SU-DHL-6 (cell line): ENCODE measurements around the gene MPIG6B.

Experiments used
- H2AFZ ChIP-seq: fragments of 200-600 bp; sonication (generic); 2 replicates; pipeline ENCODE4 v1.6.1; 2014; ENCODE audit warnings: low read depth, mild to moderate bottlenecking, moderate library complexity, mixed read lengths, antibody characterized with exemption, low read length; ENCODE audit not compliant: severe bottlenecking
- H3F3A ChIP-seq: fragments of 200-600 bp; shearing (Covaris generic); 2 replicates; pipeline ENCODE4 v1.6.0; 2016; ENCODE audit warnings: antibody characterized with exemption, mild to moderate bottlenecking; ENCODE audit not compliant: insufficient read depth
- H3K27ac ChIP-seq: fragments of 200-600 bp; sonication (generic); 2 replicates; pipeline ENCODE4 v1.5.1; 2016; ENCODE audit warnings: low read depth, mild to moderate bottlenecking, low read length, moderate library complexity, mixed read lengths
- H3K27me3 ChIP-seq: fragments of 200-600 bp; sonication (generic), shearing (Covaris generic); 2 replicates; pipeline ENCODE4 v1.6.0; 2014; ENCODE audit warnings: mild to moderate bottlenecking, low read length
- H3K36me3 ChIP-seq: fragments of 200-600 bp; sonication (generic); 2 replicates; pipeline ENCODE4 v1.6.1; 2014; ENCODE audit warnings: mild to moderate bottlenecking, low read length, mixed read lengths
- H3K4me2 ChIP-seq: fragments of 300-600, 200-600 bp; shearing (Covaris generic), sonication (generic); 2 replicates; pipeline ENCODE4 v1.6.0; 2014; ENCODE audit warnings: low read length, low read depth, mild to moderate bottlenecking; ENCODE audit not compliant: poor library complexity, severe bottlenecking
- H3K4me3 ChIP-seq: fragments of 200-600 bp; sonication (generic); 2 replicates; pipeline ENCODE4 v1.5.1; 2014; ENCODE audit warnings: antibody characterized with exemption, low read length, mild to moderate bottlenecking, mixed read lengths; ENCODE audit not compliant: insufficient read depth, poor library complexity, severe bottlenecking
- H3K79me2 ChIP-seq: fragments of 200-600 bp; sonication (generic); 2 replicates; pipeline ENCODE4 v1.6.1; 2014; ENCODE audit warnings: mild to moderate bottlenecking, low read length, moderate library complexity; ENCODE audit not compliant: insufficient read depth
- H3K9ac ChIP-seq: fragments of 200-600 bp; sonication (generic); 2 replicates; pipeline ENCODE4 v1.7.0; 2014; ENCODE audit warnings: mild to moderate bottlenecking, low read length
- H3K9me2 ChIP-seq: fragments of 200-600 bp; sonication (generic); replicated peaks from 2 replicates; pipeline ENCODE4 v1.6.1; 2014; ENCODE audit warnings: low read length; ENCODE audit not compliant: insufficient read depth
- H3K9me3 ChIP-seq: fragments of 200-600 bp; sonication (generic); 2 replicates; pipeline ENCODE4 v1.6.1; 2014; ENCODE audit warnings: low read length, mixed read lengths; ENCODE audit not compliant: insufficient read depth
- H4K20me1 ChIP-seq: fragments of 200-600 bp; sonication (generic); 2 replicates; pipeline ENCODE4 v1.6.1; 2014; ENCODE audit warnings: low read depth, mild to moderate bottlenecking, antibody characterized with exemption, low read length, moderate library complexity, mixed read lengths
- EZH2phosphoT487 ChIP-seq: fragments of 200-600 bp; sonication (generic), shearing (Covaris generic); conservative IDR thresholded peaks from 2 replicates; pipeline ENCODE4 v1.6.1; 2018; ENCODE audit warnings: mild to moderate bottlenecking, antibody characterized with exemption, low read length, moderate library complexity, mixed read lengths
- TF ChIP-seq, protein P1 (sequence below): fragments of 200-600 bp; sonication (generic); IDR thresholded peaks from one replicate; pipeline ENCODE4 v1.5.1; 2017; ENCODE audit warnings: antibody characterized with exemption, mild to moderate bottlenecking, low read length, moderate library complexity; ENCODE audit not compliant: insufficient read depth, poor library complexity, severe bottlenecking

Gene MPIG6B

DNA sequence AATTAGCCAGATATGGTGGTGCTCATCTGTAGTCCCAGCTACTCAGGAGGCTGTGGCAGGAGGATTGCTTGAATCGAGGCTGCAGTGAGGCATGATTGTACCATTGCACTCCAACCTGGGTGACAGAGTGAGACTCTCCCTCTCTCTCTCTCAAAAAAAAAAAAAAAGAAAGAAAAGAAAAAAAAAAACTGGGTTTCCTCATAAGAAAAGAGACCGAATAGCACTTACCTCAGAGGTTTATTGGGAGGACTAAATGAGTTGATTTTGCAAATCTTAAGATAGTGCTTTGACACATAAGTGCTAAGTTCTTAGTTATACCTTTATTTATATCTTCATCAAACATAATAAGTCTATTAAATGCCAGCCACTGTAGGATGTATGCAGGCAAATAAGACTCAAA, 47.7 kb downstream of the MPIG6B start:
- H4K20me1 ChIP-seq: no peaks in the 10 kb centered on the region
- H3K27me3 ChIP-seq: no peaks in the 10 kb centered on the region
- no peak overlapping the region for H3K27ac ChIP-seq
- H3K79me2 ChIP-seq: no peaks in the 10 kb centered on the region
- no peaks in the 10 kb centered on the region for H3K36me3 ChIP-seq
- H3K4me2 ChIP-seq: no peak overlapping the region
- H2AFZ ChIP-seq: no peak overlapping the region
- no peaks in the 10 kb centered on the region; the same call in 1 of the 2 replicates for H3F3A ChIP-seq
- no peak overlapping the region for H3K9ac ChIP-seq
- H3K4me3 ChIP-seq: no peak overlapping the region
- H3K9me2 ChIP-seq: no peaks in the 10 kb centered on the region
- no peak for TF ChIP-seq EZH2phosphoT487
- TF ChIP-seq, protein P1, sequence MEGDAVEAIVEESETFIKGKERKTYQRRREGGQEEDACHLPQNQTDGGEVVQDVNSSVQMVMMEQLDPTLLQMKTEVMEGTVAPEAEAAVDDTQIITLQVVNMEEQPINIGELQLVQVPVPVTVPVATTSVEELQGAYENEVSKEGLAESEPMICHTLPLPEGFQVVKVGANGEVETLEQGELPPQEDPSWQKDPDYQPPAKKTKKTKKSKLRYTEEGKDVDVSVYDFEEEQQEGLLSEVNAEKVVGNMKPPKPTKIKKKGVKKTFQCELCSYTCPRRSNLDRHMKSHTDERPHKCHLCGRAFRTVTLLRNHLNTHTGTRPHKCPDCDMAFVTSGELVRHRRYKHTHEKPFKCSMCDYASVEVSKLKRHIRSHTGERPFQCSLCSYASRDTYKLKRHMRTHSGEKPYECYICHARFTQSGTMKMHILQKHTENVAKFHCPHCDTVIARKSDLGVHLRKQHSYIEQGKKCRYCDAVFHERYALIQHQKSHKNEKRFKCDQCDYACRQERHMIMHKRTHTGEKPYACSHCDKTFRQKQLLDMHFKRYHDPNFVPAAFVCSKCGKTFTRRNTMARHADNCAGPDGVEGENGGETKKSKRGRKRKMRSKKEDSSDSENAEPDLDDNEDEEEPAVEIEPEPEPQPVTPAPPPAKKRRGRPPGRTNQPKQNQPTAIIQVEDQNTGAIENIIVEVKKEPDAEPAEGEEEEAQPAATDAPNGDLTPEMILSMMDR: no peak
- no peaks in the 10 kb centered on the region for H3K9me3 ChIP-seq

GRCh38 chr6:31771992-31772358, 48.8 kb downstream of the MPIG6B start:
- H3K4me3 ChIP-seq: no peak overlapping the region
- H3K4me2 ChIP-seq: no peak overlapping the region
- TF ChIP-seq EZH2phosphoT487: no peak
- H3K9me2 ChIP-seq: no peaks in the 10 kb centered on the region
- H3K79me2 ChIP-seq: no peaks in the 10 kb centered on the region
- H3F3A ChIP-seq: no peaks in the 10 kb centered on the region; the same call in 1 of the 2 replicates
- H2AFZ ChIP-seq: no peak overlapping the region
- no peak overlapping the region for H3K9ac ChIP-seq
- no peaks in the 10 kb centered on the region for H3K36me3 ChIP-seq
- H3K27me3 ChIP-seq: no peaks in the 10 kb centered on the region
- no peaks in the 10 kb centered on the region for H4K20me1 ChIP-seq
- H3K27ac ChIP-seq: no peak overlapping the region
- no peaks in the 10 kb centered on the region for H3K9me3 ChIP-seq

DNA sequence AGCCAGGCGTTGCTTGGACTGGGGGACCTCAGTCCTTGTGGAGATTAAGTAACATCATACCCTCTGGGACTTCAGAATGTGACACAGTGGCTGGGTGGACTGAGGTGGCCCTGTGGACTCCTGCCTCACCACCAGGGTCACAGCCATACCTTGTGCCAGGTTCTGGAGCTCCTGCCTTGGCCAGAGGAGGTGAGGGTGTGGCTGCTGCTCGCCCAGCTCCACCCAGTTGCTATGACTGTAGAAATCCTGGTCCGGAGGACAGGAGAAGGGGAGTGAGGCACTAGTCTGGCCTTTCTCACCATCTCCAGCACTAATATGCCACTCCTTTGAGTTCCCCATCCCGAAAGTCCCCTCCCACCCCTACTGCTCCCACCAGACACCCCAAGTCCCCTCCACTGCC, 52.0 kb downstream of the MPIG6B start:
- no peak overlapping the region for H3K4me2 ChIP-seq
- H2AFZ ChIP-seq: no peak overlapping the region
- H3K4me3 ChIP-seq: no peak overlapping the region
- H3K27me3 ChIP-seq: no peaks in the 10 kb centered on the region
- H3K36me3 ChIP-seq: no peaks in the 10 kb centered on the region
- H3K9me2 ChIP-seq: no peaks in the 10 kb centered on the region
- H3K9me3 ChIP-seq: no peaks in the 10 kb centered on the region
- H3K27ac ChIP-seq: no peak overlapping the region
- TF ChIP-seq, protein P1: no peak
- no peaks in the 10 kb centered on the region; the same call in 1 of the 2 replicates for H3F3A ChIP-seq
- H4K20me1 ChIP-seq: no peaks in the 10 kb centered on the region
- H3K9ac ChIP-seq: no peak overlapping the region
- no peaks in the 10 kb centered on the region for H3K79me2 ChIP-seq

DNA sequence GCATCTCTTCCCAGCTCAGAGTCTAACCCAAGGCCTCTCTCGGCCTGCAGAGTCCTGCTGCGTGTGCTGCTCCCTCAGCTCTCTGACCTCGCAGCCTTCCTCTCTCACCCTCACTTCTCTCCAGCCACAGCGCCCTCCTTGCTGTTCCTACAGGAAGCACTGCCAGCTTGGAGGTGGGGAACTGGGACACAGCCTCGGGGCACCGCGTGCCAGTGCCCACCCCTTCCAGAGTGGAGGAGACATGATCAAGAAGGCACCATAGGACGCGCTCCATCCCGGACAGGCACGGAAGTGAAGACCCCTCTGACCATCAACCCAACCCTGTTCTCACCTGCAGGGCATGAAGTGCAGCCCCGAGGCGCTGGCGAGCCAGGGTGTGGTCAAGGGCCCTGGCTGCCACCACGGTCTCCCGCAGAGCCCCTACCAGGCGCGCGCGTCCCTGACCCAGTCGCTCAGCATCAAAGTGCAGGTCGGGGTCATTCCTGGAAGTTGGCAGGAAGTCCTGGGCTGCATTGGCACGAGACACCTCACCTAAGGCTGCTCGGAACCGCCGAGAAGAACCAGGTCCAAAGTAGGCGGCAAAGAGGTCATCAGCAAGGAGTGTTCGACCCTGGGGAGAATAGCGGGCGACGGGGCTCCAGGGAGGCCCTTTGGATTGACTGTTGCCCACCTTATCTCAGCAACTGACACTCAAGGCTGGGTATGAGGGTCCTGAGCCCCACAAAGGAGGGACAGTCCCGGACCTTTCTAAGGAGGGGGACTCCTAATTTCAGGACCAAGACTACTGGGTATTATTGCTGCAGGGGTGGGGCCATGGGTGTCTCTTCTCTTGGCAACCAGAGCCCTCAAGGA, 52.7 kb downstream of the MPIG6B start:
- no peak overlapping the region for H3K27ac ChIP-seq
- H4K20me1 ChIP-seq: no peaks in the 10 kb centered on the region
- no peak overlapping the region for H3K4me3 ChIP-seq
- H2AFZ ChIP-seq: no peak overlapping the region
- no peaks in the 10 kb centered on the region for H3K36me3 ChIP-seq
- H3K27me3 ChIP-seq: no peaks in the 10 kb centered on the region
- H3F3A ChIP-seq: no peaks in the 10 kb centered on the region; the same call in 1 of the 2 replicates
- no peaks in the 10 kb centered on the region for H3K79me2 ChIP-seq
- no peak for TF ChIP-seq EZH2phosphoT487
- TF ChIP-seq, protein P1: no peak
- no peaks in the 10 kb centered on the region for H3K9me3 ChIP-seq
- H3K4me2 ChIP-seq: no peak overlapping the region
- H3K9me2 ChIP-seq: no peaks in the 10 kb centered on the region
- no peak overlapping the region for H3K9ac ChIP-seq
